H1 (cell line): ENCODE results near the gene ABHD1. TPM values are rescaled to one million over a fixed set of nuclear protein-coding genes. Genes with fewer than 3 reads are reported as not detected.

Experiments
- CTCF ChIA-PET: fragments of 300-600 bp; sonication (Branson Sonifier 250); formaldehyde crosslinking; loops from one replicate; lab custom pipeline; 2021; ENCODE audit not compliant: partially characterized antibody; lab: Charles Lee
- POLR2A ChIA-PET: fragments of 300-600 bp; sonication (Branson Sonifier 250); formaldehyde crosslinking; loops from one replicate; lab custom pipeline; 2021; ENCODE audit warnings: inconsistent platforms; ENCODE audit not compliant: partially characterized antibody; lab: Charles Lee
- DNase-seq, 2 experiments: peaks; one replicate each; pipeline versions ENCODE4 v3.0.0 to v3.0.0-alpha.2; 2010 to 2022; ENCODE audit warnings: low spot score in 2 of 2, low read depth in 1 of 2, mixed read lengths in 1 of 2
- FAIRE-seq: peaks from 2 replicates; lab custom pipeline; 2011; peaks lifted over from hg19 to GRCh38; lab: Jason Lieb, UNC
- H2AFZ ChIP-seq: 2 replicates; pipeline ENCODE4 v1.8.1; 2012; ENCODE audit warnings: low read length, inconsistent platforms
- H2AK5ac ChIP-seq: 2 replicates; pipeline ENCODE4 v1.6.1; 2013; ENCODE audit warnings: low read depth, low read length
- H2BK120ac ChIP-seq: replicated peaks from 2 replicates; pipeline ENCODE3; 2013; ENCODE audit warnings: low read depth, low read length, inconsistent platforms
- H2BK12ac ChIP-seq: 2 replicates; pipeline ENCODE4 v1.6.1; 2013; ENCODE audit warnings: low read depth, low read length
- H2BK15ac ChIP-seq: 2 replicates; pipeline ENCODE4 v1.6.1; 2013; ENCODE audit warnings: low read length
- H2BK20ac ChIP-seq: 2 replicates; pipeline ENCODE4 v1.6.1; 2013; ENCODE audit warnings: low read length
- H2BK5ac ChIP-seq: 2 replicates; pipeline ENCODE4 v1.6.1; 2013; ENCODE audit warnings: low read depth, low read length
- H3K14ac ChIP-seq: 2 replicates; pipeline ENCODE4 v1.6.1; 2013; ENCODE audit warnings: inconsistent platforms; ENCODE audit not compliant: insufficient read length
- H3K18ac ChIP-seq: 2 replicates; pipeline ENCODE4 v1.6.1; 2013; ENCODE audit warnings: low read length; ENCODE audit errors: extremely low read depth
- H3K23ac ChIP-seq: 2 replicates; pipeline ENCODE4 v1.6.1; 2013; ENCODE audit warnings: inconsistent platforms; ENCODE audit not compliant: insufficient read length
- H3K23me2 ChIP-seq: 2 replicates; pipeline ENCODE4 v1.6.1; 2013; ENCODE audit warnings: low read depth, low read length
- H3K27ac ChIP-seq: 2 replicates; pipeline ENCODE4 v1.6.1; 2011; ENCODE audit warnings: low read depth, low read length, inconsistent platforms
- H3K27me3 ChIP-seq, 4 experiments: replicated peaks in 1 of 4; 1 replicate in 1 of 4; 2 replicates in 3 of 4; pipeline versions ENCODE4 v1.6.1 to v1.8.1; 2011 to 2013; ENCODE audit warnings: low read length in 3 of 4, mild to moderate bottlenecking in 3 of 4, inconsistent platforms in 2 of 4, mixed read lengths in 2 of 4, moderate library complexity in 1 of 4; ENCODE audit not compliant: control insufficient read depth in 3 of 4, insufficient read depth in 3 of 4; ENCODE audit errors: extremely low read depth in 1 of 4
- H3K36me3 ChIP-seq, 4 experiments: 2 replicates each; pipeline versions ENCODE4 v1.6.1 to v1.8.1; 2011 to 2013; ENCODE audit warnings: mild to moderate bottlenecking in 4 of 4, low read length in 3 of 4, moderate library complexity in 2 of 4, control low read depth in 1 of 4, inconsistent platforms in 1 of 4; ENCODE audit not compliant: insufficient read depth in 4 of 4, control insufficient read depth in 2 of 4
- H3K4ac ChIP-seq: replicated peaks from 2 replicates; pipeline ENCODE3; 2013; ENCODE audit warnings: low read length, low read depth, mixed read lengths, inconsistent platforms; ENCODE audit not compliant: insufficient read length
- H3K4me1 ChIP-seq, 4 experiments: replicated peaks in 1 of 4; 1 replicate in 1 of 4; 2 replicates in 3 of 4; pipeline versions ENCODE4 v1.6.1 to v1.8.1; 2011 to 2013; ENCODE audit warnings: low read length in 3 of 4, inconsistent platforms in 2 of 4, mixed read lengths in 1 of 4; ENCODE audit not compliant: insufficient read depth in 4 of 4, control insufficient read depth in 3 of 4
- H3K4me2 ChIP-seq, 2 experiments: 2 replicates each; pipeline versions ENCODE4 v1.6.1 to v1.8.1; 2011 to 2013; ENCODE audit warnings: low read depth in 2 of 2, low read length in 2 of 2, control low read depth in 1 of 2, inconsistent platforms in 1 of 2, mild to moderate bottlenecking in 1 of 2; ENCODE audit not compliant: insufficient read depth in 1 of 2
- H3K4me3 ChIP-seq, 4 experiments: fragments of 200-600, 300-600 bp in 1 of 4; sonication (generic), shearing (Covaris generic), sonication (Bioruptor Twin) in 1 of 4; 2 replicates each; pipeline versions ENCODE4 v1.5.1 to v1.8.1; 2011 to 2016; ENCODE audit warnings: low read length in 4 of 4, low read depth in 3 of 4, control low read depth in 2 of 4, inconsistent platforms in 2 of 4, mild to moderate bottlenecking in 2 of 4, mixed read lengths in 1 of 4, moderate library complexity in 1 of 4; ENCODE audit not compliant: insufficient read depth in 2 of 4; ENCODE audit errors: extremely low read depth in 1 of 4
- H3K56ac ChIP-seq: replicated peaks from 2 replicates; pipeline ENCODE3; 2013; ENCODE audit warnings: low read depth, mild to moderate bottlenecking, mixed read lengths, low read length, inconsistent platforms; ENCODE audit not compliant: insufficient read length
- H3K79me1 ChIP-seq: 2 replicates; pipeline ENCODE4 v1.6.1; 2013; ENCODE audit warnings: low read depth, low read length, control low read depth
- H3K79me2 ChIP-seq, 2 experiments: 2 replicates each; pipeline versions ENCODE4 v1.6.1 to v1.8.1; 2012 to 2013; ENCODE audit warnings: low read length in 2 of 2, mild to moderate bottlenecking in 2 of 2, inconsistent platforms in 1 of 2; ENCODE audit not compliant: insufficient read depth in 2 of 2, control insufficient read depth in 1 of 2
- H3K9ac ChIP-seq, 4 experiments: replicated peaks in 1 of 4; 1 replicate in 1 of 4; 2 replicates in 3 of 4; pipeline versions ENCODE4 v1.6.1 to v1.8.1; 2011 to 2013; ENCODE audit warnings: low read depth in 3 of 4, low read length in 3 of 4, control low read depth in 2 of 4, mild to moderate bottlenecking in 2 of 4, moderate library complexity in 2 of 4, inconsistent platforms in 1 of 4; ENCODE audit errors: extremely low read depth in 1 of 4
- H3K9me3 ChIP-seq, 2 experiments: 2 replicates each; pipeline versions ENCODE4 v1.6.1 to v1.8.1; 2012 to 2013; ENCODE audit warnings: mild to moderate bottlenecking in 2 of 2, moderate library complexity in 2 of 2, control low read depth in 1 of 2, inconsistent platforms in 1 of 2, low read depth in 1 of 2, low read length in 1 of 2, mixed read lengths in 1 of 2; ENCODE audit not compliant: insufficient read depth in 2 of 2
- H4K20me1 ChIP-seq, 2 experiments: replicated peaks in 1 of 2; 2 replicates each; pipeline versions ENCODE3 to v1.8.1; 2011 to 2013; ENCODE audit warnings: inconsistent platforms in 2 of 2, low read length in 2 of 2, mild to moderate bottlenecking in 1 of 2; ENCODE audit not compliant: insufficient read depth in 2 of 2, control insufficient read depth in 1 of 2
- H4K5ac ChIP-seq: 2 replicates; pipeline ENCODE4 v1.6.1; 2013; ENCODE audit warnings: low read length, low read depth, mixed read lengths, inconsistent platforms; ENCODE audit not compliant: insufficient read length
- H4K8ac ChIP-seq: 2 replicates; pipeline ENCODE4 v1.8.0; 2013; ENCODE audit warnings: mild to moderate bottlenecking, moderate library complexity, low read length, inconsistent platforms; ENCODE audit not compliant: insufficient read depth; ENCODE audit errors: extremely low read depth
- H4K91ac ChIP-seq: replicated peaks from 2 replicates; pipeline ENCODE3; 2013; ENCODE audit warnings: low read length, mixed read lengths, inconsistent platforms; ENCODE audit not compliant: insufficient read length
- CHD2 ChIP-seq: IDR thresholded peaks from 2 replicates; pipeline ENCODE4 v1.6.1; 2012; ENCODE audit warnings: low read length, improper control_type of control experiment
- CTBP2 ChIP-seq: IDR thresholded peaks from 2 replicates; pipeline ENCODE4 v1.7.0; 2011; ENCODE audit warnings: borderline replicate concordance, mild to moderate bottlenecking, moderate library complexity, mixed read lengths, low read length; ENCODE audit not compliant: insufficient read depth, insufficient read length
- FOSL1 ChIP-seq: IDR thresholded peaks from 2 replicates; pipeline ENCODE4 v1.6.1; 2011; ENCODE audit warnings: mild to moderate bottlenecking, low read depth, low read length, moderate library complexity; ENCODE audit not compliant: insufficient read depth
- GABPA ChIP-seq: IDR thresholded peaks from 2 replicates; pipeline ENCODE4 v1.6.1; 2011; ENCODE audit warnings: mild to moderate bottlenecking, low read length, moderate library complexity, borderline replicate concordance; ENCODE audit not compliant: insufficient read depth
- KDM1A ChIP-seq: fragments of 200-600, 300-600 bp; sonication (generic); IDR thresholded peaks from 2 replicates; pipeline ENCODE4 v1.7.1; 2016; ENCODE audit warnings: mild to moderate bottlenecking, low read length, borderline replicate concordance
- KDM4A ChIP-seq: IDR thresholded peaks from one replicate; pipeline ENCODE4 v1.7.1; 2012; ENCODE audit warnings: low read depth, mild to moderate bottlenecking, moderate library complexity, low read length, inconsistent platforms; ENCODE audit not compliant: severe bottlenecking
- PHF8 ChIP-seq: fragments of 200-600 bp; sonication (generic); conservative IDR thresholded peaks from 2 replicates; pipeline ENCODE4 v1.7.1; 2012; ENCODE audit warnings: low read depth, mild to moderate bottlenecking, inconsistent platforms, low read length, moderate library complexity
- POLR2AphosphoS5 ChIP-seq: IDR thresholded peaks from 2 replicates; pipeline ENCODE4 v1.6.1; 2011; ENCODE audit warnings: low read depth, low read length
- POU5F1 ChIP-seq: IDR thresholded peaks from 2 replicates; pipeline ENCODE4 v1.6.1; 2011; ENCODE audit warnings: low read depth, mild to moderate bottlenecking, low read length, moderate library complexity
- RFX5 ChIP-seq: IDR thresholded peaks from 2 replicates; pipeline ENCODE4 v1.6.1; 2011; ENCODE audit warnings: low read depth, low read length, improper control_type of control experiment, borderline replicate concordance
- SP2 ChIP-seq: IDR thresholded peaks from 2 replicates; pipeline ENCODE4 v1.6.1; 2012; ENCODE audit warnings: mild to moderate bottlenecking, low read length, inconsistent platforms
- SRF ChIP-seq: IDR thresholded peaks from 2 replicates; pipeline ENCODE4 v1.6.1; 2011; ENCODE audit warnings: mild to moderate bottlenecking, low read depth, low read length, moderate library complexity
- WGBS, 2 experiments: shearing (Covaris generic) in 1 of 2; methylation state at CpG; one replicate each; pipeline versions ENCODE4 v1.1.6 to v1.1.7; 2013 to 2015; ENCODE audit warnings: low lambda C conversion rate in 2 of 2, mixed read lengths in 2 of 2, inconsistent platforms in 1 of 2, low coverage in 1 of 2, missing lambda C conversion rate in 1 of 2; ENCODE audit not compliant: insufficient replicate concordance in 2 of 2, insufficient coverage in 1 of 2, insufficient read length in 1 of 2; ENCODE audit errors: extremely low coverage in 1 of 2, missing lambda C conversion rate in 1 of 2; 5-methylcytosine and 5-hydroxymethylcytosine counted together
- polyA plus RNA-seq, 7 experiments: library from polyadenylated mRNA; depleted of rRNA in 3 of 7; stranded (reverse) in 5 of 7; unstranded in 2 of 7; fragments of >200 nt in 5 of 7; fragments of 200-250 nt in 2 of 7; gene quantifications; 1 replicate in 5 of 7; 2 replicates in 1 of 7; 4 replicates in 1 of 7; pipeline versions ENCODE4 v1.2.1 to v1.2.3, GENCODE V29; 2011 to 2013; ENCODE audit warnings: missing spikeins in 2 of 7, mixed read lengths in 2 of 7
- total RNA-seq: library from RNA; stranded (reverse); fragmentation: NEBNext Ultra II Directional; extraction: Animal tissue kit (Norgen Biotek cat#: 25700); gene quantifications from 2 replicates; pipeline ENCODE4 v1.2.1, GENCODE V29; 2021
- TF ChIP-seq, protein P1 (sequence below): IDR thresholded peaks from 2 replicates; pipeline ENCODE4 v1.6.1; 2012; ENCODE audit warnings: inconsistent platforms

ABHD1 gene
- total and polyA plus RNA-seq, 2 of the 8 experiments (the other 6 are each of a cell fraction or from before 2014, with no cell fraction given), result 0.20 to 1.1 TPM

DNA sequence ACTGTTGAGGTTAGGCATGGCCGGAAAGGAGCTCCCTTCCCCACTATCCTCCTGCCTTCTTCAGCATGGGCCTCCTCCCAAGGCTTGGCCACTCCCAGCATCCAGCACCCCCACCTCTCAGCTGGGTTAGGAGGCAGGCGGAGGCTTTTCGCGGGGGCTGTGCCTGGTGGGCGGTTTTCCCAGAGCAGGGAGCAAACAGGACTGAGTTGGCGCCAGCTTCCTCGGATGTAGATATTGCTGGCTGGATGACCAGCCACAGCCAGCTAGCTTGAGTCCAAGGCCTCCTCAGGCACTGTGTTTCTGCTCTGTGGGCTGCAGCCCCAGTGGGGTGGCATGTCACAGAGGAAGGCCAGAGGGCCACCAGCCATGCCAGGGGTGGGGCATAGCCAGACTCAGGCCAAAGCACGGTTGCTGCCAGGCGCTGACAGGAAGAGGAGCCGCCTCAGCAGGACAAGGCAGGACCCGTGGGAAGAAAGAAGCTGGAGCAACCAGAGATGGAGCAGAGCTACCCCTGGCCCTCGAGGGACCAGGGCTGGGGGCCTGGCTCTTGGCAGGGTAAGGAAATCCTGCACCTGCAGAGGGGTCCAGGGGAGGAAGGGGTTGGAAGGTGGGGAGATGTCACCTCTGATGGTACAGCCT lies 25.3 kb downstream of the ABHD1 start, which contains the start of gene TCF23:
TCF23 (plus strand) TSS at position 204 of the 639 bp plus-strand sequence; CDS start at position 334, 130 bp downstream.
- H3K27ac ChIP-seq, result no peak within 1 kb of the TSS
- DNase-seq (no peak), FAIRE-seq (no peak)
- no peak within 1 kb of the TSS for H3K9ac ChIP-seq
- no peak within 1 kb of the TSS for H3K4me2 ChIP-seq
- H2BK15ac ChIP-seq, result no peak within 1 kb of the TSS
- POLR2A ChIA-PET, result interaction anchor here (0.5 to 1.7 kb wide), 6 partner anchors 10 to 68 kb away, joined by 3 to 5 read pairs (median 4); partner anchors contain the start of genes PREB and PRR30
- H2BK120ac ChIP-seq, result no peak within 1 kb of the TSS
- H3K4me1 ChIP-seq, result no peaks in the 10 kb centered on the region; a peak in 1 of 7 replicates
- H3K79me1 ChIP-seq, result no peaks in the 10 kb centered on the region
- no peaks in the 10 kb centered on the region for H3K79me2 ChIP-seq
- no peak within 1 kb of the TSS for H4K5ac ChIP-seq
- no peak within 1 kb of the TSS for H2BK20ac ChIP-seq
- no peak within 1 kb of the TSS for H3K14ac ChIP-seq
- no peak within 1 kb of the TSS for H3K23ac ChIP-seq
- CTCF ChIA-PET, result interaction anchor here (1.0 to 5.6 kb wide), 5 partner anchors 17 to 131 kb away, joined by 3 to 27 read pairs (median 7); no protein-coding TSS in a partner anchor
- H4K91ac ChIP-seq, result no peak within 1 kb of the TSS
- H3K4me3 ChIP-seq, result no peak within 1 kb of the TSS
- H3K18ac ChIP-seq, result no peak within 1 kb of the TSS
- no peaks in the 10 kb centered on the region for H3K23me2 ChIP-seq
- H2BK5ac ChIP-seq, result no peak within 1 kb of the TSS
- no peaks in the 10 kb centered on the region for H4K20me1 ChIP-seq
- no peak within 1 kb of the TSS for H2AK5ac ChIP-seq
- H4K8ac ChIP-seq, result peak within 1 kb of the TSS; percentile 25; the same call in 1 of the 2 replicates
- no peaks in the 10 kb centered on the region for H3K36me3 ChIP-seq
- peak within 1 kb of the TSS; percentile 69 for H3K4ac ChIP-seq
- H2BK12ac ChIP-seq, result peak within 1 kb of the TSS; percentile 27; the same call in 1 of the 2 replicates
- H3K27me3 ChIP-seq, result no peaks in the 10 kb centered on the region
- H2AFZ ChIP-seq, result 0 out of 2 replicates have a peak within 1 kb of the TSS, but pooled peaks have one; percentile 2
- WGBS, 2 experiments, result 92% methylated on average over 12 of the region's 12 CpGs; no CpG with 5 or more reads in 1 of the 2 experiments
- no peak within 1 kb of the TSS for H3K56ac ChIP-seq
- H3K9me3 ChIP-seq, result no peaks in the 10 kb centered on the region
- TF ChIP-seq, protein P1, sequence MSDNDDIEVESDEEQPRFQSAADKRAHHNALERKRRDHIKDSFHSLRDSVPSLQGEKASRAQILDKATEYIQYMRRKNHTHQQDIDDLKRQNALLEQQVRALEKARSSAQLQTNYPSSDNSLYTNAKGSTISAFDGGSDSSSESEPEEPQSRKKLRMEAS, result no peak
- TF ChIP-seq GABPA (no peak), FOSL1 (no peak), SP2 (no peak), POU5F1 (no peak), CHD2 (no peak), POLR2AphosphoS5 (no peak), KDM1A (no peak), RFX5 (no peak), CTBP2 (no peak), KDM4A (no peak), PHF8 (no peak), SRF (no peak)
